GM18502 (cell line): ENCODE results near the gene KCNE4.

Experiments used
- ATAC-seq: cut with Tn5 transposase; IDR thresholded peaks from one replicate; pipeline ENCODE4 v1.9.1; 2021; ENCODE audit warnings: mild to moderate bottlenecking; ENCODE audit not compliant: unreplicated experiment, poor library complexity

Gene KCNE4

DNA sequence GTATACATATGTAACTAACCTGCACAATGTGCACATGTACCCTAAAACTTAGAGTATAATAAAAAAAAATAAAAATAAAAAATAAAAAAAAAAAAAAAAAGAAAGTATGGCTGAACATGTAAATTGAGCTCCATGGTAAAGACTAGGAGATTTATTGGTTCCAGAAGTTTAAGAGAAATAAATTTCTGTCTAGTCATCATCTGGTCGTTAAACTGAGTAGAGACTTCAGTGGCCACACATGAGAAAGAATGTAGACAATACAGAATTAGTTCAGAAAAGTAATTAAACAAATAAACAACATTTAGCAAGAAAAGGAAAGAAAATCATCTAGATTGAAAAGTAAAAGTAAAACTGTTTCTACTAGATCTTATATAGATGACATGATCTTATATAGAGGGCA is 12.4 kb upstream of the KCNE4 start:
- ATAC-seq = no peak

DNA sequence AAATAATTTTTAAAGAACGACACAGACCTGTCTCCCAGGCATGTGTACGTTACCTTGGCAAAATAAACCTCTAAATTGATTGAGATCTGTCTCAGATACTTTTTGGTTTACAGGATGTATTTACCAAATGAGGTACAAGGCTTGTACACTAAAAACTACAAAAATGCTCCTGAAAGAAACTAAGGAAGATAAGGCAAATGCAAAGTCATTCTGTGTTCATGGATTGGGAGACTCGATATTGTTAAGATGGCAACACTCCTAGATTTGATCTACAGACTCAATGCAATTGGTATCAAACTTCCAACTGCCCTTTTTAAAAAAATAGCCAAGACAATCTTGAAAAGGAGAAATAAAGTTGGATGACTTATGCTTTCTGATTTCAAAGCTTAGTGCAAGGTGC is 11.5 kb upstream of the KCNE4 start:
- no peak for ATAC-seq

DNA sequence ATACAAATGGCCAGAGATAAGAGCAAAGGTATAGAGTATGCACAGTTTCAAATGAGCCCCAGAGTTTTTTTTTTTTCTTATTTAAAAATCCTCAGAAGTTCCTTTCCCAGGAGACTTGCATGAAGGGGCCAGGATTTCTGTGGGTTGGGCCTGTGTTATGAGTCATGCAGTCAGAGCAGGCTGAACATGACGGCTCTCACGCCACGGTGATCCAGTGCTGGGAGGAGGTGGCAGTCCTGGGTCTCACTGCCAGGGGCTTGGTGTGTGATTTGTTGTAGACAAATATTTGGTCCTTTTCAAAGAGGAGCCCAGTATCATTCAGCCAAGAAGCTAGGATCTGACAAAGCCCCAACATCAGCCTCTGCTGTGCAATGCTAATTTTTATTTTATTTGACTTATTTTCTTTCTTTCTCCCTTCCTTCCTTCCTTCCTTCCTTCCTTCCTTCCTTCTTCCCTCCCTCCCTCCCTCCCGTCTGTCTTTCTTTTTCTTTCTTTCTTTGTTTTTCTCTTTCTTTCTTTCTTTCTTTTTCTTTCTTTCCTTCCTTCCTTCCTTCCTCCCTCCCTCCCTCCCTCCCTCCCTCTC is 10.4 kb upstream of the KCNE4 start:
- ATAC-seq = peak; percentile 67

DNA sequence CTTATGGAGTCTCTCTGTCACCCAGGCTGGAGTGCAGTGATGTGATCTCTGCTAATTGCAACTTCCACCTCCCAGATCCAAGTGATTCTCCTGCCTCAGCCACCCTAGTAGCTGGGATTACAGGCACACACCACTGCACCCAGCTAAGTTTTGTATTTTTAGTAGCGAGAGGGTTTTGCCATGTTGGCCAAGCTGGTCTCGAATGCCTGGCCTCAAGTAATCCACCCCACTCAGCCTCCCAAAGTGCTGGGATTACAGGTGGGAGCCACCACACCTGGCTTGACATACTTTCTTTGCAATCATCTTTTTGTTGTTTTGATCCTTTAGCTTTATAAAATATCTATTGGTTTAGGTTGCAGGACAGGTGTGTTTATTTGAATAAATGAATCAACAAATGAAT is 9.7 kb upstream of the KCNE4 start:
- no peak for ATAC-seq

DNA sequence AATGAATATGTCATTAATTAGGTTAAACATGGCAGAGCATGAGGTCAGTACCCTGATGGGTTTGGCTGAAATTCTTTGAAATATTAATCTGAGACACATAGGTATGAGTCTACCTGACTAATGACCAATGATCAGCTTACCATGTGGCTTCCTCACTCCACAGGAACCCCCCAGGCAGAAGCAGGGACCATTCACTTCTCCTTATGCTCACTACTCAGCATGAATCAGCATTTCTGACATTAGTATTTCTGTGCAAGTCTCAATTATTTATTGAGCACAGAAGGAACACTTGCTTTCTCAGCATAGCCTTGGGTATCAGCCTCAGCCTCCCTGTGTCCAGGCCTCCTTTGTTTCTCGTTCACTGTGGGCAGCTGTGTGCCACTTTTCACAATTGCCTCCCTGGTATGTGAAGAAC is 9.3 kb upstream of the KCNE4 start:
- no peak for ATAC-seq

DNA sequence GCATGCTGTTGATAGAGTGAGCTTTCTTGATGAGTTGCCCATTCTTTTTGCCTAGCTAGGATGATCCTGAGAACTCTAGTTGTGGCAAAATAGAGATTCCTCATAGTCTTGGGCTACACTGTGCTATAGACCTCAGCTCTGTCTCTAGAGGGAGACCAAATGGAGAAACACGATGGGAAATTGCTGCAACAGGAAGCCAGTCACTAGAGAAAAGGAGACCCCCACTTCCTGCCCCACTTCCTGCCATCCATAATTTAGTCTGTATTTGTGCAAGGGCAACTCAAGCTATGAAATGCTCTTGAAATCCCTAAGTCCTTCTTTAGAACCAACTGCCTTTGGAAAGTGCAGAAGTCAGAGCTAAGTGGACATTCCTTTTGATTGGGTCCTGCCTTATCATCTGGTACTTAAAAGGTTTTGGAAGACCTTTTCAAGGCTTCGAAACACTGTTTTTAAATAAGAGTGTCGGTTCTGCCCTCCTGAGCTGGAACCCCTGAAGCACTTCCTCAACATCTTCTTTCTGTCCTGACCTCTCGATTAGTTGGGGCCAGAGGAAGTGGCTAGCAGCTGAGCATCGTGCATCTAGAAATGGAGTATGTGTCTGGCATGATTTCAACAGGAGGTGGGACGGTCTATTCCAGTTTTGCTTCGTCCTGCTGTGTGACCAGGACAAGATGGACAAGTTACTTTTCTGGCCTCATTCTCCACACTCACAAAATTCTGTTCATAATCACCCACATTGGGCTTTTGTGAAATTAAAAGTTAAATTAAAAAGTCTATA is 8.6 kb upstream of the KCNE4 start:
- no peak for ATAC-seq

DNA sequence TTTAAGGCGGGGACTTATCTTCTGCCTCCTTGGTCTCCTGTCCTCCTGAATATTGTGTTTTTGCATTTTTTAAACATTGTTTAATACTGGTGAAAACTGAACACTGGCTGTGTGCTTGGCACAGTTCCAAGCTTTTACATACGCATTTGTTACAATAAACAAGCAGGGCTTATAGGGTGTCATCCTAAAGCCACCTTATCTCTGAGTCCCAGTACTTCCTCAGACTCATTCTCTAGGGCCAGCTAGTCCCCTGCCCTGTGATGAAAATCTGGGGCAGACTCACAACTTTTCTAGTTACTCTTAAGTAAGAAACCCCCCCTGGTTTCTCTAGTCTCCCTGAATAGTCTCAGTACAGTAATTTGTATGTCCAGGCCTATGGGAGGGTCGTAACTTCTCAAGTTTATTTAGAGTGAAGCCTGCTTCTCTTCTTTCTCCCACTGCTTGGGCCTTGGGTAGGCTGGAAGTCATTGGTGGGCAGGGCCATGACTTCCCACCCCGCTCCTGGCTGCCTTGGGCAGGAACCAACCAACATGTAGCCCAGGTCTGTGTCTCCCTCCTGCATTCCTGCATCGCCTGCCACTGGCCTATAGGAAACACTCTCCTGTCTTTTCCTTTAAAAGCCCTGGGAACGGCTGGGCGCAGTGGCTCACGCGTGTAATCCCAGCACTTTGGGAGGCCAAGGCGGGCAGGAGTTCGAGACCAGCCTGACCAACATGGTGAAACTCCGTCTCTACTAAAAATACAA is 7.7 kb upstream of the KCNE4 start:
- no peak for ATAC-seq

DNA sequence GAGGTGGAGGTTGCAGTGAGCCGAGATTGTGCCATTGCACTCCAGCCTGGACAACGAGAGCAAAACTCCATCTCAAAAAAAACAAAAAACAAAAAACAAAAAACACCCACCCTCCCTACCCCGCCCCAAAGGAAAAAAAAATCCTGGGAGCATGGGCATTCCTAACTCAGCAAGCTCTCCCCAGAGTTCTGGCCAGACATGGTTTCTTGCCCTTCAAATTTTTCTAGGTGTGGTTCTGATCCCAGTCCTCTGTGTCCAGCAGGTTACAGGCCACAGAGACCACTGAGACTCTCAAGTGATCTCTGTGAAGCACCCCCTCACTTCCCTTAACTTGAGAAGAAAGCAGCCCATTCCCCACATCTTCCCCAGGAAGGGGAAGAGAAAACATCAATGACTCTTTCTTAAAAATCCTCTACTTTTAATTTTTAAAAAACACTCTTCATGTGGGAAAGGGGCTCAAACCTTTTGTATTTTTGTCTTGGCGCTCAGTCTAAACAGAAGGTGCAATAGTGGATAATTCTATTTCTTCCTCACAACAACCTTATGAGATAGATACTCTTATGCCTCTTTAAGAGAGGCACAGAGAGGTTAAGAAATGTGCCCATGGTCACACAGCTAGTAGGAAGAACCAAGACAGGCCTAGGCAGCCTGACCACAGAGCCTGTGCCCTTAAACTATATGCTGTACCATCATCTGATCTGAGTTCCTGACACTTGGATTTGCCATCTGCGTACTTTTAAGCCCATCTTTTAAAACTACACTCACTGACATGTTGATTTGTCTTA is 6.9 kb upstream of the KCNE4 start:
- ATAC-seq = no peak

DNA sequence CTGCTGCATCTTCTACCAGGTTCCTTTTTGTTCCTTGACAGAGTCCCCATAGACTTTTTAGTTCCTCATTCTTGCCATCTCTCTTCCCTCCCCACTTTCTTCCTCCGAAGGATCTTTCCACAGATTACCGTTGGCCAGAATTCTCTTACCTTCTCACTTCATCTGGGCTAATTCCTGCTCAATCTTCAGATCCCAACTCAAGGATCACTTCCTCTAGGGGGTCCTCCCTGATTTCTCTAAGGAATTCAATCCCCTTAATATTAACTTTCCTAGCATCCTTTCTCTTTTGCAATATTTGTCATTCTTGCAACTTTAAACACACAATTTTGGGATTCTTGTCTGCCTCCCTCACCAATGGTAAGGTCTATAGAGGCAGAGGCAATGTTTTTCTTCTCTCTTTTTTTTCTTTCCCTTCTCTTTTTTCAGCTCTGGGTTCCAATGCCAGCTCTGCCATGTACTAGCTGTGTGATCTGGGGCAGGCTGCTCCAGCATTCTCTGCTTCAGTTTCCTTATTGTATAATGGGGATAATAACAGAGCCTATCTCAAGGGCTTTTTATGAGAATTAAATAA is 5.4 kb upstream of the KCNE4 start:
- ATAC-seq = no peak

DNA sequence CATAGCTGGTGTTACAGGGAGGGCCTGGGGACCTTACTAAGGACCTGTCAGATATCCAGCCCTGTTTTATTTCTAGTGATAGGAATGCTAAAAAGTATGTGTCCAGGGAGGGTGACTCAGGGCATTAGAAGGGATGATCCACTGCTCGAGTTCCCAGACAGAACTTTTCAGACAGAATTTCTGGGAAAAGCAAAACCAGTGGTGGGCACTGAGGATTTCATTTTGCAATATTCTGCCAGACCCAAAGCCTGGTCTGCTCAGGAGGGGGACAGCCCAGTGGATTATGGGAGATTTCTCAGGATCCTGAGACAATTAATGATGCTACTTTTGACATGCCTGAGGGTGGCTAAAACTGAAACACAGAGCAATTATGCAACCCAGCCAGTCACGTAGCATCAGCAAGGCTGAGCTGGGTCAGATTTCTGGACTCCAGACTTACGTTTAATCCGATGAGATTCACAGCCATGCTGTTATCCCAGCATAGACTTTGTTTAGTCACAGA is 4.7 kb upstream of the KCNE4 start:
- no peak for ATAC-seq

DNA sequence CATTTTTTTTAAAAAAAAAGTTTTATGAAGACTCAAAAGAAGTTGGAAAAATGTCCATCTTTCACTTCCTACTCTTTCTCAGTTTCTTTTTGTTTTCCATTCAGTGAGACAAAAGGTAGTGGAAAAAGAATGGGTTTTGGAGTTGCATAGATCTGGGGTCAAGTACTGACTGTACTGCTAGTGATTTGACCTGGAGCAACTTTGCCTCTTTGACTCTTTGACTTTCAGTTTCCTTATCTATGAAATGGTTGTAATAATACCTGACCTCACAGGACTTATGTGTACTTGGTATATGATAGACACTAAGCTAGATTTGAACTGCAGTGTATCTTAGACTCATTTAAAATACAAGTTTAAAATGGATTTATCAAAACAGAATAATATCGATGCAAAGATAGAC is 3.5 kb upstream of the KCNE4 start:
- ATAC-seq = peak; percentile 82

DNA sequence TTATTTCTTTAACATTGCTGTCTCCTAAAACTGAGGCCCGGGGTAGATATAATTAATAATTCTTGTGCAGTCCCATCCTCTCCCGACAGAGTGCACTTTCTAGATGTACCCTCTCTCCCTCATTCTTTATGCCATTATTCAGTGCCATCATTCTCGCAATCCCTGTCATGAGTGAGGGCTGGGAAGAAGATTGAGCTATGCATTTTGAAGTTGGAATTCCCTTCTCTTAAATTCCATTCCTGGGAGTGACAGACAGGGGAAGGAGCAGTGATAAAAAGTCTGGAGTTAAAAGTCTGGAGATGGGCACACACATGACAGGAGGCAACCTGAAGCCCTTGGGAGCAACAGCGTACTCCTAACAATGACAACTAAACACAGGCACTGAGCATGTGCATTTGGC is 2.6 kb upstream of the KCNE4 start:
- no peak for ATAC-seq

DNA sequence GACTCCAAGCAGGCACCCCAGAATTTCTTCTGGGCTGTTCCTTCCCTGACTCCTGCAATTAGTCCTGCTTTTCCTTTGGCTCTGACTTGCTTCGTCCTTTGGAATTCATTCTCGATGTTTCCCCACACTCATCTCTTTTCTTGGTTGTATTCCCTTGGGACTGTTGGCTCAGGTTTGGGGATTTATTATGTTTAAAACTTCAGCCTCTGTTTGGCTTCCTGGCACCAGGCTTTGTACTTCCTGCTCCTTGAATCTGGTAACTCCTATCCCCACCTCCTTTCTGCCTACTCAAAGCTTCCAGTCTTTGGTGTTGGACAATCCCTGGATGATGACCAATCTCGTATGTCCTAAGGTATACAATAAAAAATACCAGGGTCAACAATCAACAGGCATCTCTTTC is 1.8 kb upstream of the KCNE4 start:
- no peak for ATAC-seq

DNA sequence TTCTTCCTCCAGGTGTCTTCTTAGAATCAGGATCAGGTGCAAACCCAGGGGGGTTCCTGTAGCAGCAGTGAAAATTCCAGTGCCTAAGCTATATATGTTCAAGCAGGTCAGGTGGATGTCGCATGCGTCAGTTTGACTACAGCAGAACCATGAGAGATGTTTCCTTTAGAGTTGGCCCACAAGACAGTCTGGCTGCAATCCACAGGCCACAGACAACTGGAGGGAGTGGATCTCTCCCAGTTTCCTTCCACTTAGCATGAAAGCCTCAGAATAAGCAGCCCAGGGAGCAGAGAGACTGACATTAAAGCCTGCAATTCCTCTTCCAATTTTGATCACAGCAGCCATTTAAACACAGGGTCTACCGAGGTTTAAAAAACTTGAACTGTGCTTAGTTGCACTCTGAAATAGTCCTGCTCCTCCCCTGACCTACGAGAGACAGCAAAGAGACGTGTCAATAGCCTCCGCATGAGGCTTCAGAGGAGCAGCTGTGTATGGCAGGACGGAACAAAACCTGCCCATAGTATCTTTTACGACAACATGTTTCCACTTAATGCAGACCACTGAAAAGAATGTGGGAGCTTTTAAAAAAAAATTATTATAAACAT is 988 bp upstream of the KCNE4 start:
- ATAC-seq = no peak

DNA sequence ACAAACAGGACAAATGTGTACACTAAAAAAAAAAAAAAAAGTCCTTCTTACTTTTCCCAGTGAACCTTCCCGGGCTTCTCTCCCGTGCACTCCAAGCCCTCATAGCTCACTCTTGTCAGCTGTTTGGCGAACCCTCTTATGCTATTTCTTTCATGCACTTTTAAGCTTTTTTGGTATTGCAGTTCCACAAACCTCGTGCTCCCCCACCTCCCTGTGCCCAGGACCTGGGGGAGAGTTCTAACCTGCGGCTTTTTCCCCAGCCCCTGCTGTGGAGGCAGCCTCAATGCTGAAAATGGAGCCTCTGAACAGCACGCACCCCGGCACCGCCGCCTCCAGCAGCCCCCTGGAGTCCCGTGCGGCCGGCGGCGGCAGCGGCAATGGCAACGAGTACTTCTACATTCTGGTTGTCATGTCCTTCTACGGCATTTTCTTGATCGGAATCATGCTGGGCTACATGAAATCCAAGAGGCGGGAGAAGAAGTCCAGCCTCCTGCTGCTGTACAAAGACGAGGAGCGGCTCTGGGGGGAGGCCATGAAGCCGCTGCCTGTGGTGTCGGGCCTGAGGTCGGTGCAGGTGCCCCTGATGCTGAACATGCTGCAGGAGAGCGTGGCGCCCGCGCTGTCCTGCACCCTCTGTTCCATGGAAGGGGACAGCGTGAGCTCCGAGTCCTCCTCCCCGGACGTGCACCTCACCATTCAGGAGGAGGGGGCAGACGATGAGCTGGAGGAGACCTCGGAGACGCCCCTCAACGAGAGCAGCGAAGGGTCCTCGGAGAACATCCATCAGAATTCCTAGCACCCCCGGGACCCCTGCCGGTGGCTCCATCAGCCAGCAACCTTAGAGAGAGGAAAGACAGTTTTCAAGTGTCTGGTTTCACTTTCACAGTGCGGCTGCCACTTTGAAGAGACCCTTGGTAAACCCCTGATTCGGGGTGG is 826 bp downstream of the KCNE4 start:
- no peak for ATAC-seq

DNA sequence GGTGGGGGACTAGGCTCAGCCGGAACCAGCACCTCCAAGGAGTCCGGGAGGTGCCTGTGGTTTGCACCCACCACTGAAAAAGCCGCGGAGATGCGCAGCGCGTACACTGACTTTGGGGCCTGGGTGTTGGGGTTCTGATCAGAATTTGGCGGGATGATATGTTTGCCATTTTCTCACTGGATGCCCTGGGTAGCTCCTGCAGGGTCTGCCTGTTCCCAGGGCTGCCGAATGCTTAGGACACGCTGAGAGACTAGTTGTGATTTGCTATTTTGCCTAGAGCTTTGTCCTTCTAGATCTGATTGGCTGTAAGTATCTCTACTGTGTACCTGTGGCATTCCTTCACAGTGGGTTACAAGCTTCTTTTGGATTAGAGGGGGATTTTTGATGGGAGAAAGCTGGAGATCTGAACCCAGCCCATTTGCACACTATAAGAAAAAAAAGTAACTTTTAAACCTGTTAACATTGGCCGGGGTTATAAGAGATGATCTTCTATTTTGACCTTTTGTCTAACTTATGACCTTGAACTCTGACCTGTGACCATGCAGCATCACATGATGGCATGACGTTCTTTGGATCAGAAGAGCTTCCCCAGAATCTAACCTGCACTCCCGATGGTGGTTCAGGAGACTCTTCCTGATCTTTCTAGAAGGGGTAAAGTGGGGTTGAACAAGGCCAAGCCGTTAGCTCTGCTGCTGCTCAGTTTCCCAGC is 1.6 kb downstream of the KCNE4 start:
- no peak for ATAC-seq

DNA sequence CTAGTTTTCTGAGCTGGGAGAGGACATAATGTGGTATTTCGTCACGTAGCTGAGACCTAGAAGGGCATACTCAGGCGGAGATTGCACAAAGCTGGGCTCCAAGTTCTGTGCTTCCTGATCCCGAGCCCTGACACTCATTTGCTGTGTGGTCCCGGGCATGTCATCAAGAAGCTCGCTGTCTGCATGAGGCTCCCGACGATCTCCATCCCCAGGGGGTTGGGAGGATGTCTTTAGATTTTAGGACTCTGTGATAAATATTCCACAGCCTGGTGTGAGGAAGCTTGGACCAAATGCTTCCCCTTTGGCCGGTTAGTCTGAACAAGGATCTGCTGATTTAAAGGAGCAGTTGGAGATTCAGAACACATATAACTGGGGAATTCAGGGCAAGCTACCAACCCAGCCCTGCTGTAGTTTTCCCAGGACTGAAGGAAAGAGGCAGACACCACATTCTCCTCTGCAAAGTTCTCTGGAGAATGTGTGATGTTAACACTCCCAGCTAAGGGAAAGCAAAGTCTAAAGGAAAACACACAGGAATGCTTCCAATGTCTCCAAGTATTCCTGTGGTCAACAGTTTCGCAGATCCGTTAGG is 2.3 kb downstream of the KCNE4 start:
- no peak for ATAC-seq

DNA sequence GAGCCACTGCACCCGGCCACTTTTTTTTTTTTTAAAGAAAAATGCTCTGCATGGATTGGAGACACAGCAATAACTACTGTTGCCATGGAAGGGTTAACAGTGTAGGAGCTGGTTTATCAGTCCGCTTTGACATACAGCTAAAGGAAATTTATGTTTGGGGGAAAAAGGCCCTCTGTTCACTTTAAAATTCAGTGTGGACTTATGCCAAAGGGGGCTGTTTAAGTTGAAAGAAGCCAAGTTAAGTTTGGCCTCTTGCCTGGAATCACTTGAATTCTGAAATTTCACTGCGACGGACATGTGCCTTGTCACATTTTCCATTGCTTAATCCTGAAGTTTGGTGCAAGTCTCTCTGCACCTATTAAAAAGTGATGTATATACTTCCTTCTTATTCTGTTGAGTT is 3.1 kb downstream of the KCNE4 start:
- no peak for ATAC-seq
